Gastroesophageal sphincter (tissue), 4 donors: ENCODE results near the gene MAGED2. TPM values are rescaled to one million over a fixed set of nuclear protein-coding genes. Genes with fewer than 3 reads are reported as not detected.
"Not testable (repeated sequence)": the region's sequence is repeated elsewhere in the genome, so short reads cannot be mapped to it uniquely, and the experiment has no call there.

Source experiments
- ATAC-seq: fragments of 150-250 bp; one replicate; pipeline ENCODE4 v1.9.1; 2016; ENCODE audit warnings: mild to moderate bottlenecking, moderate library complexity
- H3K27ac ChIP-seq, 4 donors: fragments of 200-600 bp; sonication (generic) in 3 of 4; 1 replicate in 3 of 4; 2 replicates in 1 of 4; pipeline ENCODE4 v1.5.1; 2016 to 2019
- H3K27me3 ChIP-seq: fragments of 200-600 bp; sonication (generic); one replicate; pipeline ENCODE4 v1.5.1; 2019
- H3K36me3 ChIP-seq, 2 donors: fragments of 200-600 bp; sonication (generic); one replicate each; pipeline ENCODE4 v1.5.1; 2019; ENCODE audit warnings: control low read depth in 1 of 2
- H3K4me1 ChIP-seq, 3 donors: fragments of 200-600 bp; sonication (generic); 1 replicate in 2 of 3; 2 replicates in 1 of 3; pipeline ENCODE4 v1.5.1; 2016 to 2019; ENCODE audit warnings: control low read depth in 2 of 3
- H3K4me3 ChIP-seq, 2 donors: fragments of 200-600 bp; sonication (generic); one replicate each; pipeline ENCODE4 v1.5.1; 2019; ENCODE audit warnings: mild to moderate bottlenecking in 1 of 2, moderate library complexity in 1 of 2
- H3K9me3 ChIP-seq, 3 donors: fragments of 200-600 bp; sonication (generic); one replicate each; pipeline ENCODE4 v1.5.1; 2017 to 2019; ENCODE audit warnings: control low read depth in 2 of 3
- EP300 ChIP-seq: sonication (generic); formaldehyde crosslinking; IDR thresholded peaks from one replicate; pipeline ENCODE4 v1.6.1; 2017; ENCODE audit warnings: antibody characterized with exemption, mild to moderate bottlenecking
- POLR2A ChIP-seq, 2 donors: fragments of 450-650 bp; IDR thresholded peaks; one replicate each; pipeline ENCODE4 v1.6.1; 2017; ENCODE audit warnings: antibody characterized with exemption in 2 of 2, mild to moderate bottlenecking in 2 of 2, moderate library complexity in 1 of 2
- POLR2AphosphoS5 ChIP-seq: sonication (generic); formaldehyde crosslinking; IDR thresholded peaks from one replicate; pipeline ENCODE4 v1.6.1; 2017; ENCODE audit warnings: antibody characterized with exemption
- WGBS, 2 donors: methylation state at CpG; one replicate each; pipeline ENCODE4 v1.1.5; 2018; ENCODE audit warnings: low coverage in 1 of 2; 5-methylcytosine and 5-hydroxymethylcytosine counted together
- small RNA-seq, 4 donors: library from RNA; depleted of rRNA; stranded (forward); fragments of <200 nt; gene quantifications; one replicate each; pipeline ENCODE3, GENCODE V24; 2016
- total RNA-seq, 4 donors: library from RNA; depleted of rRNA; stranded (reverse); fragments of >200 nt; gene quantifications; one replicate each; pipeline ENCODE4 v1.1.0, GENCODE V29; 2016
- TF ChIP-seq, protein P1 (sequence below), 4 experiments: fragments of 200-600 bp in 2 of 4; fragments of 450-650 bp in 2 of 4; sonication (generic) in 1 of 4; IDR thresholded peaks; one replicate each; pipeline ENCODE4 v1.5.1; 2017 to 2019; ENCODE audit warnings: antibody characterized with exemption in 4 of 4, mild to moderate bottlenecking in 2 of 4, moderate library complexity in 2 of 4

The MAGED2 gene
- total RNA-seq, 4 donors from 2014 or later, result 145 to 197 (median 178) TPM

DNA sequence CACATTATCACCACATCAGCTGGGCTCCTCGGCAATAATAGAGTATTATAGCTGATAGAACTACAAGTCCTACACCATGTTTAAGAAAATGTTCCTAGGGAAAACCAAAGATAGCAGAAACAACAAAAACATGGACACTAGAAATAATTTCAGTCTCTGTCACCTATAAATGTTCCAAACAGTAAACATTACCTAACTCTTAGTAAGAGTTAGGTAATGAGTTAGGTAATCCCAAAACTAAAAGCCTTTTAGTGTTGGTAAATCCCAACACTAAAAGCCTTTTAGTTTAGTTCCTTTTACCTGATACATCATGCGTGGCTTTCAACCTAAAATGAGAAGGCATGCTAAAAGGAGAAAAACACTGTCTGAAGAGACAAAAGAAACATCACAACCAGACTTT lies 35.5 kb downstream of the MAGED2 start:
- WGBS, 2 donors, result 72 to 100% methylated on average over 1 to 2 of the region's 2 CpGs
- Histone ChIP-seq H3K27me3 (no peaks in the 10 kb centered on the region), H3K36me3 (no peaks in the 10 kb centered on the region), H3K4me1 (no peaks in the 10 kb centered on the region), H3K9me3 (no peaks in the 10 kb centered on the region), H3K27ac (no peak overlapping the region), H3K4me3 (no peak overlapping the region)
- TF ChIP-seq POLR2A (IDR thresholded peaks at IDR 0.05) (no peak), EP300 (no peak), POLR2AphosphoS5 (no peak)
- TF ChIP-seq, protein P1, sequence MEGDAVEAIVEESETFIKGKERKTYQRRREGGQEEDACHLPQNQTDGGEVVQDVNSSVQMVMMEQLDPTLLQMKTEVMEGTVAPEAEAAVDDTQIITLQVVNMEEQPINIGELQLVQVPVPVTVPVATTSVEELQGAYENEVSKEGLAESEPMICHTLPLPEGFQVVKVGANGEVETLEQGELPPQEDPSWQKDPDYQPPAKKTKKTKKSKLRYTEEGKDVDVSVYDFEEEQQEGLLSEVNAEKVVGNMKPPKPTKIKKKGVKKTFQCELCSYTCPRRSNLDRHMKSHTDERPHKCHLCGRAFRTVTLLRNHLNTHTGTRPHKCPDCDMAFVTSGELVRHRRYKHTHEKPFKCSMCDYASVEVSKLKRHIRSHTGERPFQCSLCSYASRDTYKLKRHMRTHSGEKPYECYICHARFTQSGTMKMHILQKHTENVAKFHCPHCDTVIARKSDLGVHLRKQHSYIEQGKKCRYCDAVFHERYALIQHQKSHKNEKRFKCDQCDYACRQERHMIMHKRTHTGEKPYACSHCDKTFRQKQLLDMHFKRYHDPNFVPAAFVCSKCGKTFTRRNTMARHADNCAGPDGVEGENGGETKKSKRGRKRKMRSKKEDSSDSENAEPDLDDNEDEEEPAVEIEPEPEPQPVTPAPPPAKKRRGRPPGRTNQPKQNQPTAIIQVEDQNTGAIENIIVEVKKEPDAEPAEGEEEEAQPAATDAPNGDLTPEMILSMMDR (IDR thresholded peaks at IDR 0.05), result no peak
- no peak for ATAC-seq

DNA sequence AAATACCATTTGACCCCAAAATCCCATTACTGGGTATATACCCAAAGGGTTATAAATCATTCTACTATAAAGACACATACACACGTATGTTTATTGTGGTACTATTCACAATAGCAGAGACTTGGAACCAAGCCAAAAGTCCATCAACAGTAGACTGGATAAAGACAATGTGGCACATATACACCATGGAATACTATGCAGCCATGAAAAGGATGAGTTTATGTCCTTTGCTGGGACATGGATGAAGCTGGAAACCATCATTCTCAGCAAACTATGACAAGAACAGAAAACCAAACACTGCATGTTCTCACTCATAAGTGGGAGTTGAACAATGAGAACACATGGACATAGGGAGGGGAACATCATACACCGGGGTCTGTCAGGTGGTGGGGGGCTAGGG lies 40.2 kb downstream of the MAGED2 start:
- not testable (repeated sequence) for H3K27me3 ChIP-seq, H3K9me3 ChIP-seq, ATAC-seq, H3K36me3 ChIP-seq, H3K4me1 ChIP-seq, H3K27ac ChIP-seq, H3K4me3 ChIP-seq
- 75% methylated on average over 1 of the region's 2 CpGs; no CpG with 5 or more reads in 1 of the 2 donors for WGBS, 2 donors

DNA sequence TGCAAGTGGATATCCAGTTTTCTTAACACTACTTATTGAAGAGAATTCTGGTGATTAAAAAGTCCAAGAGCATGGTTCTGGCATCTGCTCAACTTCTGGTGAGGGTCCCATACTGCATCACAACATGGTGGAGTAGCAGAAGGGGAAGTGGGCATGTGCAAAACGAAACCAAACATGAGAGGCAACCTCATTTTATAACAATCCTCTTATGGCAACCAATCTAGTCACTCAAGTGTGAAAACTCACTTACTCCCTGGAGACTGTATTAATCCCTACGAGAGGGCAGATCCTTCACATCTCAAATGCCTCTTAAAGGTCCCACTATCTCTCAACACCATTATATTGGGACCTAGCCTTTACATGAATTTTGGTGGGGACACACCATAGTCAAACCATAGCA lies 57.7 kb downstream of the MAGED2 start:
- 60 to 61% methylated on average over 1 to 2 of the region's 2 CpGs for WGBS, 2 donors

More for the DNA sequence above, 57.7 kb downstream of the MAGED2 start:
- no peak for TF ChIP-seq POLR2A (IDR thresholded peaks at IDR 0.05)
- no peak for TF ChIP-seq EP300
- TF ChIP-seq, protein P1 (IDR thresholded peaks at IDR 0.05), result no peak
- TF ChIP-seq POLR2AphosphoS5, result no peak
- Histone ChIP-seq H3K36me3 (no peaks in the 10 kb centered on the region), H3K27me3 (no peaks in the 10 kb centered on the region), H3K27ac (no peak overlapping the region), H3K4me3 (no peak overlapping the region), H3K4me1 (no peaks in the 10 kb centered on the region), H3K9me3 (no peaks in the 10 kb centered on the region)
- no peak for ATAC-seq

Small RNA genes within 50 kb of the gene (small RNA-seq; reads per million reads assigned to genes)
- 0 reads per million in 4 donors for gene AL049732.1
- gene SNORA11, result 56.4 to 153 (median 82.1) reads per million in 4 donors

Other genes starting within 250 kb of the MAGED2 start
- gene ITIH6, start 9.5 kb upstream of the MAGED2 start, total RNA-seq, result under 1 TPM in 1 of 4 donors, not detected in 3; 0.07 TPM
- gene TRO, start 113.1 kb downstream of the MAGED2 start, total RNA-seq, result 1 to 10 TPM; 3.4 to 9.7 (median 6.6) TPM
- gene PFKFB1, start 186.4 kb downstream of the MAGED2 start, total RNA-seq, result under 1 TPM in 1 of 4 donors, not detected in 3; 0.15 TPM
- 1 to 10 TPM; 5.4 to 9.7 (median 6.4) TPM for gene APEX2, start 192.6 kb downstream of the MAGED2 start, total RNA-seq
- gene ALAS2, start 223.2 kb downstream of the MAGED2 start, total RNA-seq, result 1 to 10 TPM in 2 of 4 donors, under 1 TPM in 1, not detected in 1; 0.39 to 2.2 (median 1.4) TPM